HEK293 (cell line): ENCODE measurements around the gene GALR2.

ENCODE experiments used
- KLF1 ChIP-seq: fragments of 450-650 bp; formaldehyde crosslinking; IDR thresholded peaks from 2 replicates; pipeline ENCODE4 v1.5.1; 2016; ENCODE audit warnings: missing biosample characterization, missing genetic modification characterization
- OVOL3 ChIP-seq: fragments of 450-650 bp; formaldehyde crosslinking; IDR thresholded peaks from 2 replicates; pipeline ENCODE4 v1.5.1; 2016; ENCODE audit warnings: missing biosample characterization, missing genetic modification characterization
- PRDM1 ChIP-seq: fragments of 450-650 bp; formaldehyde crosslinking; IDR thresholded peaks from 2 replicates; pipeline ENCODE4; 2016; ENCODE audit warnings: missing biosample characterization, missing genetic modification characterization
- SP3 ChIP-seq: fragments of 450-650 bp; formaldehyde crosslinking; IDR thresholded peaks from 2 replicates; pipeline ENCODE4 v1.5.1; 2016; ENCODE audit warnings: missing biosample characterization, missing genetic modification characterization
- TRIM28 ChIP-seq: IDR thresholded peaks from 2 replicates; pipeline ENCODE4 v1.6.1; 2011; ENCODE audit warnings: low read length, control low read depth, borderline replicate concordance
- YY2 ChIP-seq: fragments of 450-650 bp; formaldehyde crosslinking; IDR thresholded peaks from 2 replicates; pipeline ENCODE4 v1.5.1; 2016; ENCODE audit warnings: missing biosample characterization, missing genetic modification characterization
- ZBTB48 ChIP-seq: fragments of 450-650 bp; formaldehyde crosslinking; IDR thresholded peaks from 2 replicates; pipeline ENCODE4 v1.5.1; 2016; ENCODE audit warnings: missing biosample characterization, missing genetic modification characterization
- ZNF133 ChIP-seq: fragments of 450-650 bp; formaldehyde crosslinking; IDR thresholded peaks from 2 replicates; pipeline ENCODE4 v1.5.1; 2016; ENCODE audit warnings: missing biosample characterization, missing genetic modification characterization
- ZNF140 ChIP-seq: fragments of 450-650 bp; formaldehyde crosslinking; IDR thresholded peaks from 2 replicates; pipeline ENCODE4 v1.5.1; 2016; ENCODE audit warnings: missing biosample characterization, missing genetic modification characterization
- ZNF155 ChIP-seq: fragments of 450-650 bp; formaldehyde crosslinking; IDR thresholded peaks from 2 replicates; pipeline ENCODE4 v1.5.1; 2016; ENCODE audit warnings: missing biosample characterization, missing genetic modification characterization
- ZNF16 ChIP-seq: fragments of 450-650 bp; formaldehyde crosslinking; IDR thresholded peaks from 2 replicates; pipeline ENCODE4 v1.5.1; 2016; ENCODE audit warnings: low read depth, missing biosample characterization, missing genetic modification characterization
- ZNF19 ChIP-seq: fragments of 450-650 bp; formaldehyde crosslinking; IDR thresholded peaks from 2 replicates; pipeline ENCODE4; 2016; ENCODE audit warnings: missing biosample characterization, missing genetic modification characterization, low read depth
- ZNF394 ChIP-seq: fragments of 450-650 bp; formaldehyde crosslinking; IDR thresholded peaks from 2 replicates; pipeline ENCODE4 v1.5.1; 2016; ENCODE audit warnings: missing biosample characterization, missing genetic modification characterization, mild to moderate bottlenecking, moderate library complexity, borderline replicate concordance
- ZNF623 ChIP-seq: fragments of 450-650 bp; formaldehyde crosslinking; IDR thresholded peaks from 2 replicates; pipeline ENCODE4 v1.5.1; 2016; ENCODE audit warnings: missing biosample characterization, missing genetic modification characterization
- ZNF629 ChIP-seq: fragments of 450-650 bp; formaldehyde crosslinking; IDR thresholded peaks from 2 replicates; pipeline ENCODE4 v1.5.1; 2017; ENCODE audit warnings: missing biosample characterization, missing genetic modification characterization
- ZSCAN23 ChIP-seq: fragments of 450-650 bp; formaldehyde crosslinking; IDR thresholded peaks from 2 replicates; pipeline ENCODE4 v1.5.1; 2016; ENCODE audit warnings: missing biosample characterization, missing genetic modification characterization
- ZXDB ChIP-seq: fragments of 450-650 bp; formaldehyde crosslinking; IDR thresholded peaks from 2 replicates; pipeline ENCODE4 v1.5.1; 2016; ENCODE audit warnings: missing biosample characterization, missing genetic modification characterization
- TF ChIP-seq, protein P1 (sequence below): fragments of 450-650 bp; formaldehyde crosslinking; IDR thresholded peaks from 2 replicates; pipeline ENCODE4 v1.5.1; 2016; ENCODE audit warnings: missing biosample characterization, missing genetic modification characterization
- TF ChIP-seq, protein P2 (sequence below): fragments of 450-650 bp; formaldehyde crosslinking; IDR thresholded peaks from 2 replicates; pipeline ENCODE4 v1.5.1; 2016; ENCODE audit warnings: missing biosample characterization, missing genetic modification characterization
- TF ChIP-seq, protein P3 (sequence below): fragments of 450-650 bp; formaldehyde crosslinking; IDR thresholded peaks from 2 replicates; pipeline ENCODE4 v1.5.1; 2017; ENCODE audit warnings: missing biosample characterization, missing genetic modification characterization
- TF ChIP-seq, protein P4 (sequence below): fragments of 450-650 bp; formaldehyde crosslinking; IDR thresholded peaks from 2 replicates; pipeline ENCODE4 v1.5.1; 2016; ENCODE audit warnings: missing biosample characterization, missing genetic modification characterization
- TF ChIP-seq, protein P5 (sequence below): fragments of 450-650 bp; formaldehyde crosslinking; IDR thresholded peaks from 2 replicates; pipeline ENCODE4 v1.5.1; 2016; ENCODE audit warnings: missing biosample characterization, missing genetic modification characterization
- TF ChIP-seq, protein P6 (sequence below): fragments of 450-650 bp; formaldehyde crosslinking; IDR thresholded peaks from 2 replicates; pipeline ENCODE4 v1.5.1; 2017; ENCODE audit warnings: missing biosample characterization, missing genetic modification characterization
- TF ChIP-seq, protein P7 (sequence below): fragments of 450-650 bp; formaldehyde crosslinking; conservative IDR thresholded peaks from 2 replicates; pipeline ENCODE4 v1.5.1; 2016; ENCODE audit warnings: low read depth, missing biosample characterization, missing genetic modification characterization

Gene GALR2

DNA sequence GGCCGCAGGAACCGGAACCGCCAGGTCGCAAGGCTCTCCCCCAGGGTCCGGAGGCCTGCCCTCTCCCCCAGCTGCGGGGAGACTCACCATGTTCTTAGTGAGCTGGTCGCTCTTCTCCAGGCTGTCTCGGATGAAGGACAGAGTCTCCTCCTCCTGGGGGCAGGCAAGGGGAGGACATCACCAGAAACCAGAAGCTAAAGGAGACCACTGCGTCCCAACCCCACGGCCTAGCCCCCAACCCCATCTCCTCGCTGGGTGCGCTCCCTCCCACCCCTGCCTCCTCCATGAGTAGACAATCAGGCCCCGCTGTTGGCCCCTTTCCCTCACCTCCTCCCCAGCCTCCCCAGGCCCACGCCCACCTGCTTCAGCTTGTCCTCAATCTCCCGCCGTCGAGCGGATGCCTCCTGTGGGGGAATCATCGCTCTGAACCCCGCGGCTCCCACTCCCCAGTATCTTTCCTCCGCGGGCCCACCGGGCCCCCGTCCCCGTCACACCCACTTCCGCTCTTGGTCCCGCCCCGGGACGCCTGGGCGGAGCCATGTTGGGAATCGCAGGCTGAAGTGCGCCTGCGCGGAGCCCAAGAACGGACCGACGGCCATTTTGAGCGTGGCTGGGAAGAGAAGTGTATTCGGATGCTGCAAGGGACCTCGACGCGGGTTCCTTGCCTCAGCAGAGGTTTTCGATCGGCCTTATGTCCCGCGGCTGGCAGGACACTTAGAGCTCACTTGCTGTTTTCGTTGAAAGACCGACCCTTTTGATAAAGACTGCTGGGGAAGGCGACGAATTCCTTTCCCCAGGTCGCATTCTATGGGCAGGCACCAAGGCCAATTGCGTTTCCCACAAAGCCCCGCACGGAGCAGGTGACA, 28.9 kb downstream of the GALR2 start, which contains the start of gene EXOC7 (continued):
- TF ChIP-seq ZNF623 (tag by site-specific recombination) (no peak), PRDM1 (tag by site-specific recombination) (no peak), TRIM28 (peak; percentile 47; the same call in 1 of the 2 replicates), ZBTB48 (peak; percentile 95), ZSCAN23 (no peak), ZNF133 (tag by site-specific recombination) (no peak), YY2 (tag by site-specific recombination) (peak; percentile 72), ZXDB (tag by site-specific recombination) (peak; percentile 64; the same call in 1 of the 2 replicates), ZNF629 (tag by site-specific recombination) (peak; percentile 55; the same call in 1 of the 2 replicates), ZNF394 (tag by site-specific recombination) (no peak), ZNF19 (no peak), ZNF155 (tag by site-specific recombination) (no peak), ZNF16 (tag by site-specific recombination) (no peak), OVOL3 (tag by site-specific recombination) (0 out of 2 replicates have a peak, but pooled peaks have one; percentile 7), SP3 (tag by site-specific recombination) (peak; percentile 98), KLF1 (tag by site-specific recombination) (peak; percentile 79), ZNF140 (tag by site-specific recombination) (no peak)
- TF ChIP-seq, protein P1, sequence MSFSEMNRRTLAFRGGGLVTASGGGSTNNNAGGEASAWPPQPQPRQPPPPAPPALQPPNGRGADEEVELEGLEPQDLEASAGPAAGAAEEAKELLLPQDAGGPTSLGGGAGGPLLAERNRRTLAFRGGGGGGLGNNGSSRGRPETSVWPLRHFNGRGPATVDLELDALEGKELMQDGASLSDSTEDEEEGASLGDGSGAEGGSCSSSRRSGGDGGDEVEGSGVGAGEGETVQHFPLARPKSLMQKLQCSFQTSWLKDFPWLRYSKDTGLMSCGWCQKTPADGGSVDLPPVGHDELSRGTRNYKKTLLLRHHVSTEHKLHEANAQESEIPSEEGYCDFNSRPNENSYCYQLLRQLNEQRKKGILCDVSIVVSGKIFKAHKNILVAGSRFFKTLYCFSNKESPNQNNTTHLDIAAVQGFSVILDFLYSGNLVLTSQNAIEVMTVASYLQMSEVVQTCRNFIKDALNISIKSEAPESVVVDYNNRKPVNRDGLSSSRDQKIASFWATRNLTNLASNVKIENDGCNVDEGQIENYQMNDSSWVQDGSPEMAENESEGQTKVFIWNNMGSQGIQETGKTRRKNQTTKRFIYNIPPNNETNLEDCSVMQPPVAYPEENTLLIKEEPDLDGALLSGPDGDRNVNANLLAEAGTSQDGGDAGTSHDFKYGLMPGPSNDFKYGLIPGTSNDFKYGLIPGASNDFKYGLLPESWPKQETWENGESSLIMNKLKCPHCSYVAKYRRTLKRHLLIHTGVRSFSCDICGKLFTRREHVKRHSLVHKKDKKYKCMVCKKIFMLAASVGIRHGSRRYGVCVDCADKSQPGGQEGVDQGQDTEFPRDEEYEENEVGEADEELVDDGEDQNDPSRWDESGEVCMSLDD (tag by site-specific recombination): peak; percentile 92
- TF ChIP-seq, protein P2, sequence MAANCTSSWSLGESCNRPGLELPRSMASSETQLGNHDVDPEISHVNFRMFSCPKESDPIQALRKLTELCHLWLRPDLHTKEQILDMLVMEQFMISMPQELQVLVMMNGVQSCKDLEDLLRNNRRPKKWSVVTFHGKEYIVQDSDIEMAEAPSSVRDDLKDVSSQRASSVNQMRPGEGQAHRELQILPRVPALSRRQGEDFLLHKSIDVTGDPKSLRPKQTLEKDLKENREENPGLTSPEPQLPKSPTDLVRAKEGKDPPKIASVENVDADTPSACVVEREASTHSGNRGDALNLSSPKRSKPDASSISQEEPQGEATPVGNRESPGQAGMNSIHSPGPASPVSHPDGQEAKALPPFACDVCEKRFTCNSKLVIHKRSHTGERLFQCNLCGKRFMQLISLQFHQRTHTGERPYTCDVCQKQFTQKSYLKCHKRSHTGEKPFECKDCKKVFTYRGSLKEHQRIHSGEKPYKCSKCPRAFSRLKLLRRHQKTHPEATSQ (tag by site-specific recombination): 0 out of 2 replicates have a peak, but pooled peaks have one; percentile 37
- TF ChIP-seq, protein P3, sequence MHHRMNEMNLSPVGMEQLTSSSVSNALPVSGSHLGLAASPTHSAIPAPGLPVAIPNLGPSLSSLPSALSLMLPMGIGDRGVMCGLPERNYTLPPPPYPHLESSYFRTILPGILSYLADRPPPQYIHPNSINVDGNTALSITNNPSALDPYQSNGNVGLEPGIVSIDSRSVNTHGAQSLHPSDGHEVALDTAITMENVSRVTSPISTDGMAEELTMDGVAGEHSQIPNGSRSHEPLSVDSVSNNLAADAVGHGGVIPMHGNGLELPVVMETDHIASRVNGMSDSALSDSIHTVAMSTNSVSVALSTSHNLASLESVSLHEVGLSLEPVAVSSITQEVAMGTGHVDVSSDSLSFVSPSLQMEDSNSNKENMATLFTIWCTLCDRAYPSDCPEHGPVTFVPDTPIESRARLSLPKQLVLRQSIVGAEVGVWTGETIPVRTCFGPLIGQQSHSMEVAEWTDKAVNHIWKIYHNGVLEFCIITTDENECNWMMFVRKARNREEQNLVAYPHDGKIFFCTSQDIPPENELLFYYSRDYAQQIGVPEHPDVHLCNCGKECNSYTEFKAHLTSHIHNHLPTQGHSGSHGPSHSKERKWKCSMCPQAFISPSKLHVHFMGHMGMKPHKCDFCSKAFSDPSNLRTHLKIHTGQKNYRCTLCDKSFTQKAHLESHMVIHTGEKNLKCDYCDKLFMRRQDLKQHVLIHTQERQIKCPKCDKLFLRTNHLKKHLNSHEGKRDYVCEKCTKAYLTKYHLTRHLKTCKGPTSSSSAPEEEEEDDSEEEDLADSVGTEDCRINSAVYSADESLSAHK (tag by site-specific recombination): no peak
- TF ChIP-seq, protein P4, sequence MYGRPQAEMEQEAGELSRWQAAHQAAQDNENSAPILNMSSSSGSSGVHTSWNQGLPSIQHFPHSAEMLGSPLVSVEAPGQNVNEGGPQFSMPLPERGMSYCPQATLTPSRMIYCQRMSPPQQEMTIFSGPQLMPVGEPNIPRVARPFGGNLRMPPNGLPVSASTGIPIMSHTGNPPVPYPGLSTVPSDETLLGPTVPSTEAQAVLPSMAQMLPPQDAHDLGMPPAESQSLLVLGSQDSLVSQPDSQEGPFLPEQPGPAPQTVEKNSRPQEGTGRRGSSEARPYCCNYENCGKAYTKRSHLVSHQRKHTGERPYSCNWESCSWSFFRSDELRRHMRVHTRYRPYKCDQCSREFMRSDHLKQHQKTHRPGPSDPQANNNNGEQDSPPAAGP (tag by site-specific recombination): 0 out of 2 replicates have a peak, but pooled peaks have one; percentile 58
- TF ChIP-seq, protein P5, sequence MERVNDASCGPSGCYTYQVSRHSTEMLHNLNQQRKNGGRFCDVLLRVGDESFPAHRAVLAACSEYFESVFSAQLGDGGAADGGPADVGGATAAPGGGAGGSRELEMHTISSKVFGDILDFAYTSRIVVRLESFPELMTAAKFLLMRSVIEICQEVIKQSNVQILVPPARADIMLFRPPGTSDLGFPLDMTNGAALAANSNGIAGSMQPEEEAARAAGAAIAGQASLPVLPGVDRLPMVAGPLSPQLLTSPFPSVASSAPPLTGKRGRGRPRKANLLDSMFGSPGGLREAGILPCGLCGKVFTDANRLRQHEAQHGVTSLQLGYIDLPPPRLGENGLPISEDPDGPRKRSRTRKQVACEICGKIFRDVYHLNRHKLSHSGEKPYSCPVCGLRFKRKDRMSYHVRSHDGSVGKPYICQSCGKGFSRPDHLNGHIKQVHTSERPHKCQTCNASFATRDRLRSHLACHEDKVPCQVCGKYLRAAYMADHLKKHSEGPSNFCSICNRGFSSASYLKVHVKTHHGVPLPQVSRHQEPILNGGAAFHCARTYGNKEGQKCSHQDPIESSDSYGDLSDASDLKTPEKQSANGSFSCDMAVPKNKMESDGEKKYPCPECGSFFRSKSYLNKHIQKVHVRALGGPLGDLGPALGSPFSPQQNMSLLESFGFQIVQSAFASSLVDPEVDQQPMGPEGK (tag by site-specific recombination): peak; percentile 99
- TF ChIP-seq, protein P6, sequence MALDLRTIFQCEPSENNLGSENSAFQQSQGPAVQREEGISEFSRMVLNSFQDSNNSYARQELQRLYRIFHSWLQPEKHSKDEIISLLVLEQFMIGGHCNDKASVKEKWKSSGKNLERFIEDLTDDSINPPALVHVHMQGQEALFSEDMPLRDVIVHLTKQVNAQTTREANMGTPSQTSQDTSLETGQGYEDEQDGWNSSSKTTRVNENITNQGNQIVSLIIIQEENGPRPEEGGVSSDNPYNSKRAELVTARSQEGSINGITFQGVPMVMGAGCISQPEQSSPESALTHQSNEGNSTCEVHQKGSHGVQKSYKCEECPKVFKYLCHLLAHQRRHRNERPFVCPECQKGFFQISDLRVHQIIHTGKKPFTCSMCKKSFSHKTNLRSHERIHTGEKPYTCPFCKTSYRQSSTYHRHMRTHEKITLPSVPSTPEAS: peak; percentile 57; the same call in 1 of the 2 replicates
- TF ChIP-seq, protein P7, sequence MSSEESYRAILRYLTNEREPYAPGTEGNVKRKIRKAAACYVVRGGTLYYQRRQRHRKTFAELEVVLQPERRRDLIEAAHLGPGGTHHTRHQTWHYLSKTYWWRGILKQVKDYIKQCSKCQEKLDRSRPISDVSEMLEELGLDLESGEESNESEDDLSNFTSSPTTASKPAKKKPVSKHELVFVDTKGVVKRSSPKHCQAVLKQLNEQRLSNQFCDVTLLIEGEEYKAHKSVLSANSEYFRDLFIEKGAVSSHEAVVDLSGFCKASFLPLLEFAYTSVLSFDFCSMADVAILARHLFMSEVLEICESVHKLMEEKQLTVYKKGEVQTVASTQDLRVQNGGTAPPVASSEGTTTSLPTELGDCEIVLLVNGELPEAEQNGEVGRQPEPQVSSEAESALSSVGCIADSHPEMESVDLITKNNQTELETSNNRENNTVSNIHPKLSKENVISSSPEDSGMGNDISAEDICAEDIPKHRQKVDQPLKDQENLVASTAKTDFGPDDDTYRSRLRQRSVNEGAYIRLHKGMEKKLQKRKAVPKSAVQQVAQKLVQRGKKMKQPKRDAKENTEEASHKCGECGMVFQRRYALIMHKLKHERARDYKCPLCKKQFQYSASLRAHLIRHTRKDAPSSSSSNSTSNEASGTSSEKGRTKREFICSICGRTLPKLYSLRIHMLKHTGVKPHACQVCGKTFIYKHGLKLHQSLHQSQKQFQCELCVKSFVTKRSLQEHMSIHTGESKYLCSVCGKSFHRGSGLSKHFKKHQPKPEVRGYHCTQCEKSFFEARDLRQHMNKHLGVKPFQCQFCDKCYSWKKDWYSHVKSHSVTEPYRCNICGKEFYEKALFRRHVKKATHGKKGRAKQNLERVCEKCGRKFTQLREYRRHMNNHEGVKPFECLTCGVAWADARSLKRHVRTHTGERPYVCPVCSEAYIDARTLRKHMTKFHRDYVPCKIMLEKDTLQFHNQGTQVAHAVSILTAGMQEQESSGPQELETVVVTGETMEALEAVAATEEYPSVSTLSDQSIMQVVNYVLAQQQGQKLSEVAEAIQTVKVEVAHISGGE (tag by site-specific recombination): peak; percentile 94
